ENCODE measurements around the gene KASH5. TPM values are rescaled to one million over a fixed set of nuclear protein-coding genes. Genes with fewer than 3 reads are reported as not detected.

The KASH5 gene
- total and polyA plus RNA-seq, 4 donors = 0.21 to 1.3 (median 0.35) TPM

GRCh38 chr19:49393881-49394280 lies 5.8 kb downstream of the KASH5 start:
- Histone ChIP-seq H3K4me1 (ENCODE audit: control insufficient read depth, insufficient read depth, low read length) (no peaks in the 10 kb centered on the region), H3K27ac (ENCODE audit: low read depth, low read length) (no peak overlapping the region), H3K4me3 (ENCODE audit: low read depth, low read length) (no peak overlapping the region), H3K36me3 (ENCODE audit: control insufficient read depth, insufficient read depth, low read length) (no peaks in the 10 kb centered on the region), H3K9me3 (ENCODE audit: control insufficient read depth, insufficient read depth, low read length) (no peaks in the 10 kb centered on the region), H3K27me3 (ENCODE audit: control insufficient read depth, insufficient read depth, low read length) (peaks cover 11% of the 10 kb centered on the region)
- no peak for DNase-seq (ENCODE audit: low read depth in 4 of 6, low spot score in 6 of 6)
- WGBS (ENCODE audit: insufficient coverage) = 13% methylated on average over 1 of the region's 5 CpGs

GRCh38 chr19:49395581-49396407 lies 7.7 kb downstream of the KASH5 start:
- Histone ChIP-seq H3K36me3 (ENCODE audit: control insufficient read depth, insufficient read depth, low read length) (no peaks in the 10 kb centered on the region), H3K4me1 (ENCODE audit: control insufficient read depth, insufficient read depth, low read length) (no peaks in the 10 kb centered on the region), H3K9me3 (ENCODE audit: control insufficient read depth, insufficient read depth, low read length) (no peaks in the 10 kb centered on the region), H3K27ac (ENCODE audit: low read depth, low read length) (no peak overlapping the region), H3K27me3 (ENCODE audit: control insufficient read depth, insufficient read depth, low read length) (peaks cover 11% of the 10 kb centered on the region), H3K4me3 (ENCODE audit: low read depth, low read length) (no peak overlapping the region)
- WGBS (ENCODE audit: insufficient coverage) = 69% methylated on average over 11 of the region's 15 CpGs
- no peak for DNase-seq (ENCODE audit: low read depth in 4 of 6, low spot score in 6 of 6)

- Histone ChIP-seq H3K27ac (ENCODE audit: low read depth, low read length) (no peak overlapping the region), H3K4me1 (ENCODE audit: control insufficient read depth, insufficient read depth, low read length) (no peaks in the 10 kb centered on the region), H3K27me3 (ENCODE audit: control insufficient read depth, insufficient read depth, low read length) (peaks cover 11% of the 10 kb centered on the region), H3K9me3 (ENCODE audit: control insufficient read depth, insufficient read depth, low read length) (no peaks in the 10 kb centered on the region), H3K4me3 (ENCODE audit: low read depth, low read length) (no peak overlapping the region), H3K36me3 (ENCODE audit: control insufficient read depth, insufficient read depth, low read length) (no peaks in the 10 kb centered on the region)
- no peak for DNase-seq (ENCODE audit: low read depth in 4 of 6, low spot score in 6 of 6)
- 84% methylated on average over 7 of the region's 8 CpGs for WGBS (ENCODE audit: insufficient coverage)
Measured at GRCh38 chr19:49396738-49397505, 8.9 kb downstream of the KASH5 start.

- Histone ChIP-seq H3K36me3 (ENCODE audit: control insufficient read depth, insufficient read depth, low read length) (no peaks in the 10 kb centered on the region), H3K4me1 (ENCODE audit: control insufficient read depth, insufficient read depth, low read length) (no peaks in the 10 kb centered on the region), H3K4me3 (ENCODE audit: low read depth, low read length) (no peak overlapping the region), H3K27me3 (ENCODE audit: control insufficient read depth, insufficient read depth, low read length) (peaks cover 11% of the 10 kb centered on the region), H3K27ac (ENCODE audit: low read depth, low read length) (no peak overlapping the region), H3K9me3 (ENCODE audit: control insufficient read depth, insufficient read depth, low read length) (no peaks in the 10 kb centered on the region)
- WGBS (ENCODE audit: insufficient coverage) = 31% methylated on average over 8 of the region's 11 CpGs
- DNase-seq (ENCODE audit: low read depth in 4 of 6, low spot score in 6 of 6) = no peak
Measured at GRCh38 chr19:49398001-49398615, 10.1 kb downstream of the KASH5 start.

- Histone ChIP-seq H3K9me3 (ENCODE audit: control insufficient read depth, insufficient read depth, low read length) (no peaks in the 10 kb centered on the region), H3K27me3 (ENCODE audit: control insufficient read depth, insufficient read depth, low read length) (peaks cover 9% of the 10 kb centered on the region), H3K36me3 (ENCODE audit: control insufficient read depth, insufficient read depth, low read length) (no peaks in the 10 kb centered on the region), H3K4me1 (ENCODE audit: control insufficient read depth, insufficient read depth, low read length) (no peaks in the 10 kb centered on the region), H3K4me3 (ENCODE audit: low read depth, low read length) (no peak overlapping the region), H3K27ac (ENCODE audit: low read depth, low read length) (no peak overlapping the region)
- WGBS (ENCODE audit: insufficient coverage) = 100% methylated on average over 1 of the region's 6 CpGs
- DNase-seq (ENCODE audit: low read depth in 4 of 6, low spot score in 6 of 6) = no peak
Measured at GRCh38 chr19:49398931-49399330, 10.9 kb downstream of the KASH5 start.

- Histone ChIP-seq H3K4me3 (ENCODE audit: low read depth, low read length) (no peak overlapping the region), H3K27me3 (ENCODE audit: control insufficient read depth, insufficient read depth, low read length) (no peaks in the 10 kb centered on the region), H3K4me1 (ENCODE audit: control insufficient read depth, insufficient read depth, low read length) (no peaks in the 10 kb centered on the region), H3K27ac (ENCODE audit: low read depth, low read length) (no peak overlapping the region), H3K36me3 (ENCODE audit: control insufficient read depth, insufficient read depth, low read length) (no peaks in the 10 kb centered on the region), H3K9me3 (ENCODE audit: control insufficient read depth, insufficient read depth, low read length) (no peaks in the 10 kb centered on the region)
- no peak for DNase-seq (ENCODE audit: low read depth in 4 of 6, low spot score in 6 of 6)
- 100% methylated on average over 2 of the region's 6 CpGs for WGBS (ENCODE audit: insufficient coverage)
Measured at GRCh38 chr19:49400029-49400428, 12.0 kb downstream of the KASH5 start.

GRCh38 chr19:49403404-49404187 lies 15.5 kb downstream of the KASH5 start:
- 27% methylated on average over 2 of the region's 7 CpGs for WGBS (ENCODE audit: insufficient coverage)
- DNase-seq (ENCODE audit: low read depth in 4 of 6, low spot score in 6 of 6) = no peak
- no peaks in the 10 kb centered on the region for H3K36me3 ChIP-seq (ENCODE audit: control insufficient read depth, insufficient read depth, low read length)
- no peaks in the 10 kb centered on the region for H3K9me3 ChIP-seq (ENCODE audit: control insufficient read depth, insufficient read depth, low read length)
- no peak overlapping the region for H3K27ac ChIP-seq (ENCODE audit: low read depth, low read length)
- no peaks in the 10 kb centered on the region for H3K27me3 ChIP-seq (ENCODE audit: control insufficient read depth, insufficient read depth, low read length)
- no peaks in the 10 kb centered on the region for H3K4me1 ChIP-seq (ENCODE audit: control insufficient read depth, insufficient read depth, low read length)
- H3K4me3 ChIP-seq (ENCODE audit: low read depth, low read length) = no peak overlapping the region

GRCh38 chr19:49407079-49407478 lies 19.0 kb downstream of the KASH5 start:
- WGBS (ENCODE audit: insufficient coverage) = 76% methylated on average over 7 of the region's 7 CpGs
- no peak for DNase-seq (ENCODE audit: low read depth in 4 of 6, low spot score in 6 of 6)
- no peaks in the 10 kb centered on the region for H3K27me3 ChIP-seq (ENCODE audit: control insufficient read depth, insufficient read depth, low read length)
- no peaks in the 10 kb centered on the region for H3K4me1 ChIP-seq (ENCODE audit: control insufficient read depth, insufficient read depth, low read length)
- H3K36me3 ChIP-seq (ENCODE audit: control insufficient read depth, insufficient read depth, low read length) = no peaks in the 10 kb centered on the region
- H3K27ac ChIP-seq (ENCODE audit: low read depth, low read length) = no peak overlapping the region
- H3K4me3 ChIP-seq (ENCODE audit: low read depth, low read length) = no peak overlapping the region
- H3K9me3 ChIP-seq (ENCODE audit: control insufficient read depth, insufficient read depth, low read length) = no peaks in the 10 kb centered on the region

- Histone ChIP-seq H3K4me3 (ENCODE audit: low read depth, low read length) (no peak overlapping the region), H3K27me3 (ENCODE audit: control insufficient read depth, insufficient read depth, low read length) (no peaks in the 10 kb centered on the region), H3K36me3 (ENCODE audit: control insufficient read depth, insufficient read depth, low read length) (no peaks in the 10 kb centered on the region), H3K4me1 (ENCODE audit: control insufficient read depth, insufficient read depth, low read length) (no peaks in the 10 kb centered on the region), H3K27ac (ENCODE audit: low read depth, low read length) (no peak overlapping the region), H3K9me3 (ENCODE audit: control insufficient read depth, insufficient read depth, low read length) (no peaks in the 10 kb centered on the region)
- no peak for DNase-seq (ENCODE audit: low read depth in 4 of 6, low spot score in 6 of 6)
- WGBS (ENCODE audit: insufficient coverage) = 92% methylated on average over 16 of the region's 16 CpGs
Measured at GRCh38 chr19:49407482-49408015, 19.5 kb downstream of the KASH5 start.
